ENCODE data around the gene HMG20A. TPM values are rescaled to one million over a fixed set of nuclear protein-coding genes. Genes with fewer than 3 reads are reported as not detected.

Gene HMG20A
- total RNA-seq, 2 experiments from 2014 or later, result 36.4 to 46.3 TPM

DNA sequence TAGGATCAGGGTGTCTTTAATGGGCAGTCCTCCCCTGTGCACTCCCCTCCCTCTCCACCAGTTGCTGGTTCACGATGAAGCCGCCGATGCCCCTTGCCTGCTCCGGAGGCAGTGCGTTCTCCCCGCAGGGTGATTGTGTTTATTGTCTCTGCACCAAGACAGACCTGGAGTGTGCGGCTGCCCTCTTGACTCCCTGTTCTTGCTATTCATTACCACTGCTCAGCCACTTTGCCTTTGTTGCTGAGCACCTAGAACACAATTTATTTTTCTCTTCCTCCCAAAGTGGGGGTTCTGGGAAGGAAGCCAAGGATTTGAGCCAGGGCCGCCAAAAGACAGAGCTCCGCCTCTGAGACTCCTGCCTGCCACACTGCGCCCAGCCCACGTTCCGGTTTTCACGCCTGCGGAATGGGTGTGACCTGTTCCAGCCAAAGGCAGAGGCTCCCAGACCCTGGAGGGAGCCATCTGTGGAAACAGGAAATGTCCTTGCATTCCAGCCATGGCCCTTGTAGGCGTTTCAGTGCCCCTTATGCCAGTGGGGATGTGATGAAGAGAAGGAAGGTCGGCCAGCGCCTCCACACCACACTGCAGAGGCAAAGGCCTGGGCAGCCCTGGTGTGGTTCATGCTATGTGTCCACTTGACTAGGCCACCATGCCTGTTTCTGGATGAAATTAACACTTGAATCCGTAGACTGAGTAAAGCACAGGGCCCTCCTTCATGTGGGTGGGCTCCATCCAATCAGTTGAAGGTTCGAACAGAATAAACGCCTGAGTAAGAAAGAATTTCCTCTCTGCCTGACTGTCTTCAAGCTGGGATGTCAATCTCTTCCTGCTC, 85.8 kb downstream of the HMG20A start:
- no peaks in the 10 kb centered on the region for H3K27me3 Mint-ChIP-seq
- H3K9me3 Mint-ChIP-seq (ENCODE audit: low read depth), result no peaks in the 10 kb centered on the region
- H3K4me1 Mint-ChIP-seq, result peaks cover 10% of the 10 kb centered on the region
- H3K36me3 Mint-ChIP-seq, result no peaks in the 10 kb centered on the region
- no peak overlapping the region for H3K4me3 Mint-ChIP-seq
- ATAC-seq (no peak), DNase-seq (no peak)
- CTCF ChIA-PET, result interaction anchor here (0.7 to 1.6 kb wide), 3 partner anchors 10 to 325 kb away, joined by 3 to 8 read pairs (median 4); no protein-coding TSS in a partner anchor
- no peak overlapping the region for H3K27ac Mint-ChIP-seq

GRCh38 chr15:77507143-77507897, 86.6 kb downstream of the HMG20A start:
- no peaks in the 10 kb centered on the region for H3K36me3 Mint-ChIP-seq
- H3K27me3 Mint-ChIP-seq, result no peaks in the 10 kb centered on the region
- no peak for DNase-seq
- CTCF ChIA-PET, result interaction anchor here (1.5 kb wide), 1 partner anchor 10 kb away, joined by 4 read pairs; no protein-coding TSS in a partner anchor
- H3K4me1 Mint-ChIP-seq, result peaks cover 10% of the 10 kb centered on the region
- H3K9me3 Mint-ChIP-seq (ENCODE audit: low read depth), result no peaks in the 10 kb centered on the region
- no peak overlapping the region for H3K27ac Mint-ChIP-seq
- no peak overlapping the region for H3K4me3 Mint-ChIP-seq
- ATAC-seq, result no peak

DNA sequence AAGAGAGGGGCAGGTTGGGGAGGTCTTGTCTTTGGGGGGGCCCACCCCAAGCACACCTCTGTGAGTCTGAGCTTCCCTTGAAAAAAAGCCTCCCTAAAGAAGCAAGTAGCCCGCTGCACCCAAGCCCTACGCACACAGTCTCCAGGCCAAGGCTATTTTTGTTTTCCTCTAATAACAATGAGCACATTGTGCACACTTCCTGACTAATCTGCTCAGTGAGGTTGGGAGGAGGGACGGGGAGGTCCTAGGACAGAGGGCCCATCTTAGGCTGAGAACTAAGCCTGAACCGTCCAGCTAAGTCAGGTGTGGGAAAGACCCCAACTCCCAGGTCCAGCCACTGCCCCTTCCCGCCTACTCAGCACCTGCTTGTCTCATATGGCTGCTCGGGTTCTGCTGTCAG, 87.2 kb downstream of the HMG20A start:
- no peak overlapping the region for H3K27ac Mint-ChIP-seq
- H3K4me1 Mint-ChIP-seq, result peaks cover 10% of the 10 kb centered on the region
- no peaks in the 10 kb centered on the region for H3K27me3 Mint-ChIP-seq
- no peaks in the 10 kb centered on the region for H3K36me3 Mint-ChIP-seq
- DNase-seq, result no peak
- H3K4me3 Mint-ChIP-seq, result no peak overlapping the region
- no peaks in the 10 kb centered on the region for H3K9me3 Mint-ChIP-seq (ENCODE audit: low read depth)
- CTCF ChIA-PET, result interaction anchor here (1.2 to 2.5 kb wide), 4 partner anchors 11 to 321 kb away, joined by 3 to 10 read pairs (median 5); no protein-coding TSS in a partner anchor
- ATAC-seq, result no peak

GRCh38 chr15:77508541-77509243, 88.0 kb downstream of the HMG20A start:
- ATAC-seq (no peak), DNase-seq (no peak)
- H3K4me3 Mint-ChIP-seq, result no peak overlapping the region
- H3K36me3 Mint-ChIP-seq, result no peaks in the 10 kb centered on the region
- H3K27me3 Mint-ChIP-seq, result no peaks in the 10 kb centered on the region
- CTCF ChIA-PET, result interaction anchor here (1.2 to 2.5 kb wide), 3 partner anchors 12 to 322 kb away, joined by 3 to 10 read pairs (median 6); no protein-coding TSS in a partner anchor
- H3K4me1 Mint-ChIP-seq, result peaks cover 10% of the 10 kb centered on the region
- no peak overlapping the region for H3K27ac Mint-ChIP-seq
- no peaks in the 10 kb centered on the region for H3K9me3 Mint-ChIP-seq (ENCODE audit: low read depth)

DNA sequence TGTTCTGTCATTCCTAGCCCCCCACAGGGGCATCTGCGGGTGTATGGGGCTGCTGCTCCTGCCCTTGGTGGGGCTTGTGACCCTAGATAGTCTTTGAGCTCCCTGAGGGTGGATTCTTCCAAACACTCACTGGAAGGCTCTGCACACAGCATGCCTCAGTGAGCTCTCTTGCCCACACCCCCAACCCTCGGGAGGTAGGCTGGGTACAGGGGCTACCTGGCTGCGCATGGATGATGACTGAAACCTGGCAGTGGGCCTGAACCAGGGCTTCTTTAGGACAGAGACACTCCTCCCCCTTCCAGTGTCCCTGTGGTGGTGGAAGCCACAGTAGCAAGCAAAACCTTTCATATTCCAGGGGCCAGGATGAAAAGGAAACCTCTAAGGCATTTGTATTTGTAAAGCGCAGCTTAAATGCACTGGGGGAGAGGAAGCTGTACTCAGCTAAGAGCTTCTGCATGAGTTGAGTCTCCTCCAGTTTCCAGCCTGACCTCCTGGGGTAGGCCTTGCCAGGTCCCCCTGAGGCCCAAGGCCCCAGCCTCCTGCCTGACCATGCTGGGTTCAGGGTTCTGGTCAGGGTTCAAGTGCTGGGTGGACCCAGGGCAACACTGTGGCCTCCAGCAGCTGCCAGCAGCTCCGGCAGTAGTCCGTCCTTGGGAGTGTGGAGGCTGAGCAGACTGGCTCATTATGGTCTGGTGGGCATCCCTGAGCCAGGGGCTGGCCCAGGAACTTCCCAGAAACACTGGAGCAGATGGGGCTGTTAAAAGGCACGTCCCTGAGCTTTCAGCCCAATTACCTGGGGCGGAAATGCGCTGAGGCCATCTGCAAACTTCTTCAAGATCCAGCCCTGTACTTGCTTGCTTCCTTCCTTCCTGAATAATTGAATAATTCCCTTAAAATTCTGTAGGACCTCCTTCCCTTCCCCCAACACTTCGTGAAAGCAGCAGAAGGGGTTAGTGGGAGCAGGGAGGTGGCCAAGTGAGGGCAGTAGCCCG, 89.7 kb downstream of the HMG20A start:
- H3K9me3 Mint-ChIP-seq (ENCODE audit: low read depth), result no peaks in the 10 kb centered on the region
- DNase-seq, result no peak
- no peak overlapping the region for H3K4me3 Mint-ChIP-seq
- no peaks in the 10 kb centered on the region for H3K27me3 Mint-ChIP-seq
- no peaks in the 10 kb centered on the region for H3K36me3 Mint-ChIP-seq
- CTCF ChIA-PET, result interaction anchor here (2.5 kb wide), 1 partner anchor 33 kb away, joined by 10 read pairs; no protein-coding TSS in a partner anchor
- peaks cover 10% of the 10 kb centered on the region for H3K4me1 Mint-ChIP-seq
- no peak overlapping the region for H3K27ac Mint-ChIP-seq
- ATAC-seq, result no peak

DNA sequence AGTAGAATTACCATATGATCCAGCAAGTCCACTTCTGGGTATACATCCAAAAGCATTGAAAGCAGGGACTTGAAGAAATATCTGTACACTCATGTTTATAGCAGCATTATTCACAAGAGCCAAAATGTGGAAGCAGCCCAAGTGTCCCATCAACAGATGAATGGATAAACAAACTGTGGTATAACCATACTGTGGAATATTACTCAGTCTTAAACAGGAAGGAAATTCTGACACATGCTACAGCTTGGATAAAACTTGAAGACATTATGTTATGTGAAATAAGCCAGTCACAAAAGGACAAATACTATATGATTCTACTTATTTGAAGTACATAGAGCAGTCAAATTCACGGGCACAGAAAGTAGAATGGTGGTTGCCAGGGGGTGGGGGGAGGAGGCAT, 91.2 kb downstream of the HMG20A start:
- Mint-ChIP-seq H3K4me1 (peaks cover 10% of the 10 kb centered on the region), H3K27me3 (no peaks in the 10 kb centered on the region), H3K9me3 (ENCODE audit: low read depth) (no peaks in the 10 kb centered on the region), H3K4me3 (no peak overlapping the region), H3K36me3 (no peaks in the 10 kb centered on the region), H3K27ac (no peak overlapping the region)
- DNase-seq, result no peak
- CTCF ChIA-PET, result interaction anchor here (0.6 kb wide), 1 partner anchor 12 kb away, joined by 3 read pairs; no protein-coding TSS in a partner anchor
- no peak for ATAC-seq

DNA sequence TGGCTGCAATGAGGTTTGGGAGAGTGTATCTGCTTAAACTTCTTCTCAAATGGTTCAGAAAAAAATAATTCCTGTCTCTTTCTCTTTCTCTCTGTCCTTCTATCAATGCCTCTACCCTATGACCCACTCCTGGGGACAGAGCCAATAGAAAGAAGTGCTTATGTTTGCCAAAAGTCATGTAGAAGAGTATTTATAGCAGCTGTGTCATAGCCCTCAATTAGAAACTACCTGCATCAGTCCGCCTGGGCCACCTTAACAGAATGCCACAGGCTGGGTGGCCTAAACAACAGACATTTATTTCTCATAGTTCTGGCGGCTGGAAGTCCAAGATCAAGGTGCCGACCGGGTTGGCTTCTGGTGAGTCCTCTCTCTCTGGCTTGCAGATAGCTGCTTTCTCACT, 92.5 kb downstream of the HMG20A start:
- ATAC-seq (no peak), DNase-seq (no peak)
- Mint-ChIP-seq H3K36me3 (no peaks in the 10 kb centered on the region), H3K27ac (no peak overlapping the region), H3K9me3 (ENCODE audit: low read depth) (no peaks in the 10 kb centered on the region), H3K4me1 (peaks cover 10% of the 10 kb centered on the region), H3K27me3 (no peaks in the 10 kb centered on the region), H3K4me3 (no peak overlapping the region)
- CTCF ChIA-PET, result no interaction called here

GRCh38 chr15:77514641-77515402, 94.1 kb downstream of the HMG20A start:
- no peak overlapping the region for H3K4me3 Mint-ChIP-seq
- H3K36me3 Mint-ChIP-seq, result no peaks in the 10 kb centered on the region
- no peaks in the 10 kb centered on the region for H3K27me3 Mint-ChIP-seq
- DNase-seq (no peak), ATAC-seq (no peak)
- H3K4me1 Mint-ChIP-seq, result no peaks in the 10 kb centered on the region
- H3K9me3 Mint-ChIP-seq (ENCODE audit: low read depth), result no peaks in the 10 kb centered on the region
- CTCF ChIA-PET, result no interaction called here
- no peak overlapping the region for H3K27ac Mint-ChIP-seq

DNA sequence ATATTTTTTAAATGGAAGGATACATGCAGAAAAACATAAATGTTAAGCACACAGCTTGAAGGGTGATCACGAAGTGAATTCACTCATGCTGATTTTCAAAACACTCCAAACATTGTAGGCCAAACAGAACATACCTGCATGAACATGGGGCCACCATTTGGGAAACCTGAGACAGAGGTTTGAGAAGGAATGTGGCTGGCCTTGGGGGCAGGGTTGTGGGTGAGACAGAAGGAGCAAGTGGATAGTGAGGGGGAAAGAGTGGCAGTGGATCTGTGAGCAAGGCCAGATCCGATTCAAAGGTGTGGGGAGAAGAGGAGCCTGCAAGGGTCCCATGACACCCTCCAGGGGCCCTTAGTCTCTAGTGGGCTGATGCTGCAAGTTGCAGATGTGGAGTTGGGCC, 94.9 kb downstream of the HMG20A start:
- DNase-seq, result no peak
- H3K4me3 Mint-ChIP-seq, result no peak overlapping the region
- H3K27ac Mint-ChIP-seq, result no peak overlapping the region
- no peaks in the 10 kb centered on the region for H3K36me3 Mint-ChIP-seq
- ATAC-seq, result no peak
- CTCF ChIA-PET, result no interaction called here
- H3K27me3 Mint-ChIP-seq, result no peaks in the 10 kb centered on the region
- H3K9me3 Mint-ChIP-seq (ENCODE audit: low read depth), result no peaks in the 10 kb centered on the region
- no peaks in the 10 kb centered on the region for H3K4me1 Mint-ChIP-seq

DNA sequence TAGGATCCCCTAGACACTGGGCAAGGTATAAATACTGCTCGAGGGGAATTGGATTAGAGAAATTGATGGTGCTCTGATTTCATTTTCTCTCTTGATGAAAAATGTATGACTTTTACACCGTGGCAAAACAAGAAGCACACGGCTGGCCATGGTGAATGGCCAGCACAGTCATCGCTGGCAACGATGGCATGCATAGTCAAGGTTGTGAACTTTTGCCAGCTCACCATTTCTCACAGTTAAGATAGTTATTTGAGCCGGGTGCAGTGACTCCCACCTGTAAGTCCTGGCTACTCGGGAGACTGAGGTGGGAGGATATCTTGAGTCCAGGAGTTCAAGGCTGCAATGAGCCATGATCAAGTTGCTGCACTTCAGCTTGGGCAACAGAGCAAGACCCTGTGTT, 95.4 kb downstream of the HMG20A start:
- no peaks in the 10 kb centered on the region for H3K27me3 Mint-ChIP-seq
- ATAC-seq (no peak), DNase-seq (no peak)
- no peak overlapping the region for H3K27ac Mint-ChIP-seq
- CTCF ChIA-PET, result no interaction called here
- H3K4me3 Mint-ChIP-seq, result no peak overlapping the region
- H3K36me3 Mint-ChIP-seq, result no peaks in the 10 kb centered on the region
- H3K9me3 Mint-ChIP-seq (ENCODE audit: low read depth), result no peaks in the 10 kb centered on the region
- no peaks in the 10 kb centered on the region for H3K4me1 Mint-ChIP-seq

DNA sequence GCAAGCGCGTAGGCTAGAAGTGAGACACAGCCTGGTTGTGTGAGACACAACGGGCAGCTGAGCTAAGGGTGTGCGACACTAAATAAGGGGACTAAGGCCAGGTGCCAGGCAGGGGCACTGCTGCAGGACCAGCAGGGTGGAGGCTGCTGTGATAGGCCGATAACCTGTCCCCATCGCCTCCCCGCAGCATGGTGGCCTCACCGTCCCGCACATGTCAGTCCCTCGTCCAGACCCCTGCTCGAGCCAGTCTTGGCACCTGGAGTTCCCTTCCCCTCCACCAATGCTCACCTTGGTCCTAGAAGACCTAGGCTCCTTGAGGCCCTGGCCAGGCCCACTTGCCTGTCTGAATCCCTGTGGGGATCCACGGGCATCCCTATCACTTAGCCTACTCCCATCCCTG, 96.1 kb downstream of the HMG20A start:
- H3K27me3 Mint-ChIP-seq, result no peaks in the 10 kb centered on the region
- DNase-seq (no peak), ATAC-seq (no peak)
- no peak overlapping the region for H3K4me3 Mint-ChIP-seq
- CTCF ChIA-PET, result no interaction called here
- no peaks in the 10 kb centered on the region for H3K9me3 Mint-ChIP-seq (ENCODE audit: low read depth)
- no peak overlapping the region for H3K27ac Mint-ChIP-seq
- no peaks in the 10 kb centered on the region for H3K4me1 Mint-ChIP-seq
- H3K36me3 Mint-ChIP-seq, result no peaks in the 10 kb centered on the region

DNA sequence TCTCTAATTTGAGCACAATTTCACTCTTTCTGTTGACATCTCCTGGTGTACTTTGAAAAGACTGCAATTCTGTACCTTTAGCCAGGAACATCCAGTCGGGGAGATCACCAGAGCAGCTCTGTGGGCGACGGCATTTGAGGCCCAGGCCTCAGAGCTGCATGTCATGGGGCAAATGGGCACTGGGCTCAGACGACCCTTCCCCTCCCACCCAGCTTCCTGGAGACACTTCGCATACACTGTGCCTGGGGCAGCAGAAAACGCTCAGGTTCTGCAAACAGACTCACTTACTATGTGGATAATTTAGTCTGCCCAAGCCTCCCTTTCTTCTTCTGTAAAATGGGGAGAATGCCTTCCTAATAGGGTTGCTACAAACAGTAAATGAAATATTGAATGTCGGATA, 96.9 kb downstream of the HMG20A start:
- no peak for DNase-seq
- Mint-ChIP-seq H3K4me1 (no peaks in the 10 kb centered on the region), H3K4me3 (no peak overlapping the region), H3K9me3 (ENCODE audit: low read depth) (no peaks in the 10 kb centered on the region), H3K27me3 (no peaks in the 10 kb centered on the region), H3K36me3 (no peaks in the 10 kb centered on the region), H3K27ac (no peak overlapping the region)
- CTCF ChIA-PET, result no interaction called here
- ATAC-seq, result no peak
